ENCODE results near the gene KCNH6.

Gene KCNH6

GRCh38 chr17:63486317-63487013 lies 36.7 kb upstream of the KCNH6 start:
- no peak for DNase-seq

- no peak for DNase-seq
Observed at GRCh38 chr17:63487014-63487339, 36.2 kb upstream of the KCNH6 start.

GRCh38 chr17:63488851-63489250 lies 34.3 kb upstream of the KCNH6 start:
- DNase-seq = no peak

- DNase-seq = no peak
Observed at GRCh38 chr17:63489291-63489690, 33.9 kb upstream of the KCNH6 start.

- DNase-seq = no peak
Observed at GRCh38 chr17:63490329-63490728, 32.8 kb upstream of the KCNH6 start.

- DNase-seq = no peak
Observed at GRCh38 chr17:63490858-63491400, 32.2 kb upstream of the KCNH6 start.

- DNase-seq = no peak
Observed at GRCh38 chr17:63491413-63491812, 31.7 kb upstream of the KCNH6 start.

GRCh38 chr17:63491977-63492618 lies 31.1 kb upstream of the KCNH6 start:
- DNase-seq = no peak

GRCh38 chr17:63492940-63493339 lies 30.2 kb upstream of the KCNH6 start:
- no peak for DNase-seq

GRCh38 chr17:63493411-63493810 lies 29.7 kb upstream of the KCNH6 start:
- DNase-seq = no peak

GRCh38 chr17:63494300-63494928 lies 28.7 kb upstream of the KCNH6 start:
- DNase-seq = no peak

- no peak for DNase-seq
Observed at GRCh38 chr17:63495491-63495890, 27.7 kb upstream of the KCNH6 start.

- DNase-seq = no peak
Observed at GRCh38 chr17:63496177-63496576, 27.0 kb upstream of the KCNH6 start.

- no peak for DNase-seq
Observed at GRCh38 chr17:63496663-63497400, 26.3 kb upstream of the KCNH6 start.

- no peak for DNase-seq
Observed at GRCh38 chr17:63497708-63498483, 25.3 kb upstream of the KCNH6 start.

GRCh38 chr17:63498626-63499195 lies 24.4 kb upstream of the KCNH6 start:
- no peak for DNase-seq

GRCh38 chr17:63500543-63501390 lies 22.4 kb upstream of the KCNH6 start:
- DNase-seq = no peak

- no peak for DNase-seq
Observed at GRCh38 chr17:63503341-63503705, 19.8 kb upstream of the KCNH6 start.

- DNase-seq = no peak
Observed at GRCh38 chr17:63504261-63504660, 18.9 kb upstream of the KCNH6 start.

- DNase-seq = no peak
Observed at GRCh38 chr17:63505341-63505740, 17.8 kb upstream of the KCNH6 start.

- DNase-seq = no peak
Observed at GRCh38 chr17:63506627-63507026, 16.5 kb upstream of the KCNH6 start.
